Right renal cortex interstitium (tissue), 3 donors: ENCODE data around the gene PIK3CA. TPM values are rescaled to one million over a fixed set of nuclear protein-coding genes. Genes with fewer than 3 reads are reported as not detected.

Experiments used
- polyA plus RNA-seq, 3 donors: library from polyadenylated mRNA; unstranded; fragments of 120-200 nt; gene quantifications; one replicate each; pipeline ENCODE4 v1.2.1, GENCODE V29; 2013; ENCODE audit not compliant: insufficient read length in 3 of 3

The PIK3CA gene
- polyA plus RNA-seq, 3 donors, result 27.5 to 30.2 (median 28.6) TPM

Other genes starting within 250 kb of the PIK3CA start
- 10 to 100 TPM in 2 of 3 donors, 1 to 10 TPM in 1; 9.3 to 10.8 (median 10.1) TPM for gene ZMAT3, start 76.5 kb upstream of the PIK3CA start, polyA plus RNA-seq
- 1 to 10 TPM; 5.9 to 6.5 (median 6.5) TPM for gene KCNMB3, start 102.8 kb downstream of the PIK3CA start, polyA plus RNA-seq
- 10 to 100 TPM; 54.9 to 61.2 (median 60.1) TPM for gene ZNF639, start 174.7 kb downstream of the PIK3CA start, polyA plus RNA-seq
- gene MFN1, start 199.4 kb downstream of the PIK3CA start, polyA plus RNA-seq, result 10 to 100 TPM; 63.1 to 78.1 (median 77.3) TPM